PC-3 (cell line): ENCODE measurements around the gene TTLL4.

Experiments used
- EZH2 ChIP-seq: fragments of 300-600 bp; sonication (generic); IDR thresholded peaks from one replicate; pipeline ENCODE4 v1.6.1; 2017; ENCODE audit warnings: antibody characterized with exemption, mild to moderate bottlenecking, low read length; ENCODE audit not compliant: unreplicated experiment
- EZH2phosphoT487 ChIP-seq: fragments of 300-600 bp; sonication (generic); IDR thresholded peaks from 2 replicates; pipeline ENCODE4 v1.6.1; 2018; ENCODE audit warnings: mild to moderate bottlenecking, antibody characterized with exemption, low read length, borderline replicate concordance
- TF ChIP-seq, protein P1 (sequence below): fragments of 300-600 bp; sonication (generic); conservative IDR thresholded peaks from 2 replicates; pipeline ENCODE4 v1.5.1; 2017; ENCODE audit warnings: antibody characterized with exemption, low read depth, mild to moderate bottlenecking, low read length

- TF ChIP-seq, protein P1, sequence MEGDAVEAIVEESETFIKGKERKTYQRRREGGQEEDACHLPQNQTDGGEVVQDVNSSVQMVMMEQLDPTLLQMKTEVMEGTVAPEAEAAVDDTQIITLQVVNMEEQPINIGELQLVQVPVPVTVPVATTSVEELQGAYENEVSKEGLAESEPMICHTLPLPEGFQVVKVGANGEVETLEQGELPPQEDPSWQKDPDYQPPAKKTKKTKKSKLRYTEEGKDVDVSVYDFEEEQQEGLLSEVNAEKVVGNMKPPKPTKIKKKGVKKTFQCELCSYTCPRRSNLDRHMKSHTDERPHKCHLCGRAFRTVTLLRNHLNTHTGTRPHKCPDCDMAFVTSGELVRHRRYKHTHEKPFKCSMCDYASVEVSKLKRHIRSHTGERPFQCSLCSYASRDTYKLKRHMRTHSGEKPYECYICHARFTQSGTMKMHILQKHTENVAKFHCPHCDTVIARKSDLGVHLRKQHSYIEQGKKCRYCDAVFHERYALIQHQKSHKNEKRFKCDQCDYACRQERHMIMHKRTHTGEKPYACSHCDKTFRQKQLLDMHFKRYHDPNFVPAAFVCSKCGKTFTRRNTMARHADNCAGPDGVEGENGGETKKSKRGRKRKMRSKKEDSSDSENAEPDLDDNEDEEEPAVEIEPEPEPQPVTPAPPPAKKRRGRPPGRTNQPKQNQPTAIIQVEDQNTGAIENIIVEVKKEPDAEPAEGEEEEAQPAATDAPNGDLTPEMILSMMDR: no peak
- TF ChIP-seq EZH2 (no peak), EZH2phosphoT487 (no peak)
Measured at GRCh38 chr2:218703341-218703740, 7.3 kb upstream of the TTLL4 start.
